Activated gamma-delta T cell (primary cell): ENCODE data around the gene HEYL.
A peak's percentile ranks its signal among the peaks of the same experiment; 100 is the strongest.

ENCODE experiments used
- DNase-seq: peaks from one replicate; lab custom pipeline; 2025; lab: John Stamatoyannopoulos, UW
- total RNA-seq, 2 donors: gene quantifications; one replicate each; lab custom pipeline; 2026; lab: John Stamatoyannopoulos, UW

Gene HEYL
- 0 to 0.04 reads per million in 2 donors for total RNA-seq

- peak; percentile 24 for DNase-seq
These were observed at the start of gene HEYL for GRCh38 chr1:39639305-39640130. Gene HEYL (minus strand): TSS chr1:39639643. CDS start chr1:39639625, 18 bp downstream.

- no peak for DNase-seq
These were observed 49.8 kb upstream of the HEYL start for GRCh38 chr1:39689214-39689613.

GRCh38 chr1:39688706-39689105 lies 49.3 kb upstream of the HEYL start:
- DNase-seq, result no peak

- DNase-seq, result no peak
These were observed 47.8 kb upstream of the HEYL start for GRCh38 chr1:39687243-39687642.

GRCh38 chr1:39685071-39685470 lies 45.6 kb upstream of the HEYL start:
- DNase-seq, result no peak

- DNase-seq, result no peak
These were observed 44.8 kb upstream of the HEYL start for GRCh38 chr1:39684313-39684664.

- no peak for DNase-seq
These were observed 44.3 kb upstream of the HEYL start for GRCh38 chr1:39683591-39684312.

GRCh38 chr1:39681999-39682398 lies 42.6 kb upstream of the HEYL start:
- no peak for DNase-seq

- DNase-seq, result no peak
These were observed 41.9 kb upstream of the HEYL start for GRCh38 chr1:39681294-39681693.

GRCh38 chr1:39680751-39681150 lies 41.3 kb upstream of the HEYL start:
- DNase-seq, result no peak

- no peak for DNase-seq
These were observed 40.4 kb upstream of the HEYL start for GRCh38 chr1:39679821-39680220.

GRCh38 chr1:39678889-39679288 lies 39.4 kb upstream of the HEYL start:
- no peak for DNase-seq

- no peak for DNase-seq
These were observed 38.2 kb upstream of the HEYL start for GRCh38 chr1:39677645-39678044.

GRCh38 chr1:39676948-39677548 lies 37.6 kb upstream of the HEYL start:
- no peak for DNase-seq

GRCh38 chr1:39675220-39675619 lies 35.8 kb upstream of the HEYL start:
- no peak for DNase-seq

- DNase-seq, result no peak
These were observed 33.8 kb upstream of the HEYL start for GRCh38 chr1:39673215-39673614.

- no peak for DNase-seq
These were observed 33.1 kb upstream of the HEYL start for GRCh38 chr1:39672551-39672947.

GRCh38 chr1:39671793-39672550 lies 32.5 kb upstream of the HEYL start, which contains the start of gene NT5C1A:
Gene NT5C1A (minus strand): TSS chr1:39672107. CDS start chr1:39672038, 69 bp downstream.
- DNase-seq, result no peak

- DNase-seq, result no peak
These were observed 32.0 kb upstream of the HEYL start for GRCh38 chr1:39671433-39671792.

- DNase-seq, result no peak
These were observed 31.2 kb upstream of the HEYL start for GRCh38 chr1:39670689-39671088.

- DNase-seq, result no peak
These were observed 29.5 kb upstream of the HEYL start for GRCh38 chr1:39668894-39669293.

- DNase-seq, result no peak
These were observed 28.7 kb upstream of the HEYL start for GRCh38 chr1:39668111-39668510.
